Lung microvascular endothelial cell (primary cell): ENCODE measurements around the gene NUMBL. TPM values are rescaled to one million over a fixed set of nuclear protein-coding genes. Genes with fewer than 3 reads are reported as not detected.

ENCODE experiments used
- DNase-seq, 2 donors: peaks; one replicate each; pipeline versions ENCODE4 v3.0.0 to v3.0.0-alpha.2; 2010; ENCODE audit warnings: low read depth in 2 of 2
- total RNA-seq: library from RNA; depleted of rRNA; stranded (reverse); fragments of >200 nt; gene quantifications from 2 replicates; pipeline ENCODE4 v1.2.1, GENCODE V29; 2014

NUMBL gene
- total RNA-seq, 1 donor from 2014 or later: 4.6 TPM

DNA sequence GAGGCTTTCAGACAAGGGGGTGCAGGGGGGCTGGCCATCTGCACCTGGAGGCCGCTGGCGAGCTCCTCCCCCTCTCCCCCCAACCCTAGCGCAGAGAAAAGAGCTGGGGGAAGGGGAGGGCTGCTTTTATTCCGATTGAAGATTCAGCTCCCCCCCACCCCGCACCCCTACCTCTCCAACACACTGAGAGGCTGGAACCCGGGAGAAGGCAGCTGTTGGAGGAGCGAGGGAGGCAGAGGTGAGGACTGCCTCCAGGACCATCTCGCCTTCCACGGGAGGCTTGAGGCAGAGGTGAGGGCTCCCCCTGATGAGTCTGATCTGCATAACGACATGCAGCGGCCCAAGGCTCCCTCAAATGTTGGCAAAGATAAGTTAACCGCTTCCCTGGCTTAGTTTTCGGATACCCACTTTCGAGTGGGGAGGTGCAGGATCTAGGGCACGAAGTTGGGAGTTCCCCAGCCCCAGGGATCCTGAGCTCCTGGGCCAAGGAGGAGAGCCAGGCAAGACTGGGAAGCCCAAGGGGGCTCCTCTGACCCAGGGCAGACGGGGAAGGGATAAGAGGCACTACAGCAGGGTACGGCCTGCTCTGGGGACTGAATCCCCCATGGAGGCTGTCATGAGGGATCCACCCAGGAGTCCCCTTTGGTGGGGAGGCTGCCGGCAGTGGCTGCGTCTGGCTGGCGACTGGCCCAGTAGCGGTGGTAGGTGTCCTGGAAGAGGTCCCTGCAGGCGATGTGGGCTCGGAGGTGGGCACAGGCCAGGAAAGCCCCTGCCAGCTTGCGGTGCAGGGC, 1.2 kb upstream of the NUMBL start:
- DNase-seq: no peak

DNA sequence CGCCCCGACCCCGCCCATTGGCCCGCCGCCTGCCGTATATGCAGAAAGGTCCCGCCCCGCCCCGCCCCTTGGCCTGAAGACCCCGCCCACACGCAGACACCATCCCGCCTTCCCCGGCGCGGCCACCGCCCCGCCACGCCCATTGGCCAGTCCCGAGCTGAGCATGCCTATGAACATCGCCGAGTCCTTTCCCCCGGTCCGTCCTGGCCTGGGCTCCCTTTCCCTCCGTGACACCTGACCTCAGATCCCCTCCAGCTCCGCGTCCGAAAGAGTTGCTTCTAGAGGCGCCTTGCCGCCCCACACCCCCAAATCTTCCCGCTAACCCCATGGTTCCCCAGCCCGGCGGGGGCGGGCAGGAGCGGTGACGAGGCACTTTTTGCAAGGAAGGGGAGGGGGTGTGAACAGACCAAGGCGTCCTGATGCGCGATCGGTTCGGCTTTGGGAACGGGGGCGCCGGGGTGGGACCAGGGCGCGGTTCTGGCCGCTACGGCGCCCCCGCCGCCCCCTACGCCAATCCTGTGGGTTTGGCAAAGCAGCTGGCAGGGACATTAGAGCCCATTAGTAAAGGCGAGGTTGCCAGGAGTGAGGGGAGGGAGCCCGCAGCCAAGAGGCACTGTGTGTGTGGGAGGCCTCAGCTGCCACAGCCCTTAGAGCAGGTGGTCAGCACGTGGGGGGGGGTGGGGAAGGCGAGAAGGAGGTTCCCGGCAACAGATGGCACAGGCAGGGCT, 406 bp upstream of the NUMBL start:
- peak; percentile 93 to 94 for DNase-seq

- DNase-seq: peak; percentile 25 to 36
Measured at GRCh38 chr19:40689339-40690049, 957 bp downstream of the NUMBL start.

- peak; percentile 23 to 28 for DNase-seq
Measured at GRCh38 chr19:40688987-40689338, 1.5 kb downstream of the NUMBL start.

- DNase-seq: no peak
Measured at GRCh38 chr19:40688309-40688708, 2.1 kb downstream of the NUMBL start.

DNA sequence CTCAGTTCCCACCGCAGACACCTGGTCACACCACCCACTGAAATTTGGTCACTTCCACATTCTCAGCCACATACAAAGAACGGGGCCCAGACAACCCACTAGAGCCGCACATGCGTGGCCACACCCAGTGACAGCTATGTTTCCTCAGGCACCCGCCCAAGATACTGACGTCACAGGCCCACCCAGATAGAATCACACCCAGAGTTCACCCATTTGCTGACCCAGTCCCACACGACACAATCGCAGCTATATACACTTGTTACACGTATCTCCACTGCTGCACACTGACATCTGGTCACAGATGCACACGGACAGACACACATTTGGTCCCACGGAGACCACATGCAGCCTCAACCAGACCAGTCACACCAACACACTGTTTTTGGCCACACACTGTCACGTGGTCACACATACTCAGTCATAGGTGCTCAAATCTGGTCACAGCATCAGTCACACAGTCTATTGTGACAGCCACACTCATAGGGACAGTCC, 2.9 kb downstream of the NUMBL start:
- DNase-seq: peak; percentile 36 to 62

- DNase-seq: no peak
Measured at GRCh38 chr19:40686882-40687524, 3.4 kb downstream of the NUMBL start.

GRCh38 chr19:40685563-40685962, 4.9 kb downstream of the NUMBL start:
- DNase-seq: no peak

DNA sequence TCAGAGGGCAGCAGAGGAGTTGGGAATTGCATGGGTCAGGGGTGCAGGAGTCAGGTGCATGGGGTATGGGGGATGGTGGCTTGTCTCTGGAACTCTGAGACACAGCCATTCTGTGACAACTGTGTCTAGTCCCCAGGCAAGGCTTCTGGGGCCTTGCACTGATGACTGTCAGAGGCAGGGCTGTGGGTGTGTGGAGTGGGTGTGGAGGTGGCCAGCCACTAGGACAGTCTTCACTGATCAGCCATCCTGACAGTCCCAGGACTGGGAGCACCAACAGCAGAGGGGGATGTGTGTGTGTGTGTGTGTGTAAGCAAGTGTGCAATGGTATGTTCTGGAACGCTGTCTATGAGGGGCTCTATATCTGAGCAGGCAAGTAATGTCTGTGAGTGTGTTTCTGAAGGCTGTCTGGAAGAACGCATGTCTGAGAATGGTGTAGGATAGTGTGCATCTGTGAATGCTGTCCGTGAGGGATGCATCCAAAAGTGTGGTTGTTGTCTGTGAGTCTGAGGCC, 5.4 kb downstream of the NUMBL start:
- no peak for DNase-seq

GRCh38 chr19:40684280-40684679, 6.2 kb downstream of the NUMBL start:
- DNase-seq: no peak

DNA sequence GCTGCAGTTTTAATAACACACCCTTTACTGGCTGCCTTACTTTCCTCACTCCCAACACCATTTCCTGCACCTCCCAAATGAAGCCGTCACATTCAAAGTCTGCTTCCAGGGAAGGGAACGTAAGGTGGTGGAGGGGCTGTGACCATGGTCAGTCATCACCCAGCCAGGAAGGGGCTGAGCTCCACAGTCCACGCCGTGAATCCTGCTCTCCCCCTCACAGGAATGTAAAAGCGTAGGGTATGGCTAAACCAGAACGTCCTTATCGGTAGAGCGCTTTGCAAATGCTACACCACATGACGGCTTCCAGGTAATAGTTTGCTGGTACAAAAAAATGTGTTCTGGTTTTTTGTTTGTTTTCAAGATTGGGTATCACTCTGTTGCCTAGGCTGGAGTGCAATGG, 7.0 kb downstream of the NUMBL start:
- DNase-seq: no peak

- DNase-seq: no peak
Measured at GRCh38 chr19:40682431-40682964, 8.0 kb downstream of the NUMBL start.

GRCh38 chr19:40681039-40681438, 9.4 kb downstream of the NUMBL start:
- no peak for DNase-seq

DNA sequence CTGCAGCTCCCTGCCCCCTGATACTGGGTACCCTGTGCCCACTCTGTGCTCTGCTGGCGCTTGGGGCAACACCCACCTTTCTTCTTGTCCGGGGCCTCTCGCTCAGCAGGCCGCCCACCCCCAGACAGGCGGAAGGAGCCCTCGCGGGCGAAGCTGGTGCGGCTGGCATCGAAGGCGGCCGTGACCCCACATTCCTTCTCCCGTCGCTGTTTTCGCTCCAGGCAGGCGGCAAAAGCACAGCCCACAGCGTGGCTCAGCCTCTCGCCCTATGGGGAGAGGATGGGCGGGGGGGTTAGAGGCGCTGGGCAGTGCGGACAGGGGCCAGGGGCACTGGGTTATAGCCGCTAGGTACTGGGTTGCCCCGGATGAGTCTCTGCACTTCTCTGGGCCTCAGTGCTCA, 13.3 kb downstream of the NUMBL start:
- no peak for DNase-seq

DNA sequence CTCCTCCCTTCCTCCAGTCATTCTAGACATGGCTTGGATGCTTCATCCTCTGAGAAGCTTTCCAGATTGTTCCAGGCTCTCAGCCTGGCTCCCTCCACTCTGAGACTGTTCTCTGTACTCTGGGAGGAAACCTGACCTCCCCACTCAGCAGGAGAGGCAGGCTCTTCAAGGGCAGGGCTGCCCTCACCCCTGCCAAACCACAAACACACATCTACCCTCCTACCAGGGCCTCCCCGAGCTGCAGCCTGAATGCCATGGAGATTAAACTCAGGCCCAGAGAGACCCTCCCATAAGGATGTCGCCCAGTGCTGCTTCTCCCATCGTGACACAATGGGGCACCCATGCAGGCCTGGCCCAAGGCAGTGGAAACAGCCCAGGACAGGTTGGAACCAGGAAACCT, 16.2 kb downstream of the NUMBL start:
- DNase-seq: no peak

- DNase-seq: no peak
Measured at GRCh38 chr19:40673397-40673796, 17.1 kb downstream of the NUMBL start.

DNA sequence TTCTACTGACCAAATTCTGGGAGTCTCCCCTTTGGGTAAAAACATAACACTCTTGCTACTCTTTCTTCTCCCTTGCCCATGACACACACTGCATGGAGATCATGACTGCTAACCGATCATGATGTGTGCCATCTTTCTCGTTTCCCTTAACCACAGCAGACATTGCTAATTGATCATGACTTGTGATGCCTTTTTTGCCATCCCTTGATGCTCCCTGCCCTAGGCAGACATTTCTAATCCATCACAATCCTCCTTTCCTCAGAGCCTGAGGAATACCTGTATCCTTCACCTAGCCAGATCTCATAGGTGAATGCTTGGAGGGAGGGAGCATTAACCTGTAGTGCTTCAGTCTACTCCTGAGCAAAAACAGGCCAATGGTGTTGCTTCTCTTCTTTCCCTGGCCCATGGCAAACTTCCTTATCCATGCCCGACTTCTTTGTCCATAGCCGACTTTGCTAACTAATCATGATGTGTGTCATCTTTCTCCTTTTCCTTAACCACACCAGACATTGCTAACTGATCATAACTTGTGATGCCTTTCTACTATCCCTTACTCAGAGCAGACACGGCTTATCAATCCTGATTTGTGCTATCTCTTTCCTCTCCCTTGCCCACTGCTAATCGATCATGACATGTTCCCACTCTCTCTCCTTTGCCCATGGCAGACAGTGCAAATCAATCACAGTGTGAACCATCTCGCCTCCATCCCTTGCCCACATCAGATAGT, 17.7 kb downstream of the NUMBL start:
- DNase-seq: no peak

- no peak for DNase-seq
Measured at GRCh38 chr19:40672038-40672437, 18.4 kb downstream of the NUMBL start.

DNA sequence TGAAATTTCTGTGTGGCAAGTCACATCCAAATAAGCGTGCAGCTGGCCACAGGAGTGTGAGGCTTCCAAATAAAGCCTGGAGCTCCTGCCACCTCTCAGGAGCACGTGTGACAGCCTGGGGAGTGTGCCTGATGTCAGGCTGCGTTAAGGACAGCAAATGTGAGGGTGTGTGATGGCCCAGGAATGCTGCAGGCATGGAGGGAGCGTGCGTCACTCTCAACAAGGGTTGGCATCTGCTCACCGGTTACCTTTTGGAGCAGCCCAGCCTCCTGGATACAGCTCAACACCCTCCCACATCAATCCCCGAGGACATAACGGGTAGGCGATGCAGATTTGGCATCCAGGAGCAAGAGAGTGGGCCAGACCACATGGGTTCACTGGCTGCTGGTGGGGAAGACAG, 19.0 kb downstream of the NUMBL start:
- DNase-seq: no peak

GRCh38 chr19:40668991-40669614, 21.3 kb downstream of the NUMBL start:
- no peak for DNase-seq
